ENCODE data around the gene TMEM106B. TPM values are rescaled to one million over a fixed set of nuclear protein-coding genes. Genes with fewer than 3 reads are reported as not detected.

The TMEM106B gene
- total RNA-seq, 2 experiments from 2014 or later = 5.6 to 9.6 TPM

GRCh38 chr7:12211711-12212485 lies 804 bp downstream of the TMEM106B start:
- H3K4me2 ChIP-seq (ENCODE audit: low read length) = peak overlapping the region; percentile 78

GRCh38 chr7:12217311-12217710 lies 6.2 kb downstream of the TMEM106B start:
- H3K9me2 ChIP-seq (ENCODE audit: insufficient read depth, low read length) = no peaks in the 10 kb centered on the region
- POLR2A ChIA-PET = interaction anchor here (0.7 kb wide), 1 partner anchor 241 kb away, joined by 3 read pairs; no protein-coding TSS in a partner anchor
- H3K27ac ChIP-seq (ENCODE audit: low read depth, low read length, poor library complexity, severe bottlenecking) = no peak overlapping the region
- CTCF ChIA-PET (ENCODE audit: unreplicated experiment) = no interaction called here
- H3K4me1 ChIP-seq (ENCODE audit: insufficient read depth, low read length, poor library complexity, severe bottlenecking) = no peaks in the 10 kb centered on the region
- no peak for TF ChIP-seq CTCF (conservative IDR thresholded peaks at IDR 0.05; ENCODE audit: low read length)
- TF ChIP-seq EZH2phosphoT487 (IDR thresholded peaks at IDR 0.05; ENCODE audit: borderline replicate concordance, low read depth, low read length) = no peak
- no peaks in the 10 kb centered on the region for H3K36me3 ChIP-seq (ENCODE audit: insufficient read depth, low read length)
- intact Hi-C loops (cut with micrococcal nuclease; ENCODE audit: unreplicated experiment) = no loop called here
- peaks cover 5% of the 10 kb centered on the region; the same call in 1 of the 2 replicates for H3K79me2 ChIP-seq (ENCODE audit: insufficient read depth, low read depth, low read length)
- H3K4me3 ChIP-seq (ENCODE audit: low read depth, low read length, poor library complexity, severe bottlenecking) = no peak overlapping the region
- H3K4me2 ChIP-seq (ENCODE audit: low read length) = no peak overlapping the region
- no peak for DNase-seq (ENCODE audit: low spot score)
- H3K9me3 ChIP-seq (ENCODE audit: low read length) = no peaks in the 10 kb centered on the region
- H4K20me1 ChIP-seq (ENCODE audit: insufficient read depth, low read length) = no peaks in the 10 kb centered on the region
- H2AFZ ChIP-seq (ENCODE audit: low read length) = no peak overlapping the region
- no TSS peak for BruUV-seq (replicated peaks)

More at GRCh38 chr7:12211711-12212485, 804 bp downstream of the TMEM106B start:
- Histone ChIP-seq H3K36me3 (ENCODE audit: insufficient read depth, low read length) (no peaks in the 10 kb centered on the region), H3K4me3 (ENCODE audit: low read depth, low read length, poor library complexity, severe bottlenecking) (peak overlapping the region; percentile 65), H3K4me1 (ENCODE audit: insufficient read depth, low read length, poor library complexity, severe bottlenecking) (no peaks in the 10 kb centered on the region), H3K9me2 (ENCODE audit: insufficient read depth, low read length) (no peaks in the 10 kb centered on the region), H3K27ac (ENCODE audit: low read depth, low read length, poor library complexity, severe bottlenecking) (peak overlapping the region; percentile 11), H3K79me2 (ENCODE audit: insufficient read depth, low read depth, low read length) (peaks cover 12% of the 10 kb centered on the region; the same call in 1 of the 2 replicates), H2AFZ (ENCODE audit: low read length) (peak overlapping the region; percentile 93; the same call in 1 of the 2 replicates), H4K20me1 (ENCODE audit: insufficient read depth, low read length) (no peaks in the 10 kb centered on the region), H3K9me3 (ENCODE audit: low read length) (no peaks in the 10 kb centered on the region)
- intact Hi-C loops (cut with micrococcal nuclease; ENCODE audit: unreplicated experiment) = no loop called here
- TSS peak; percentile 73 for BruUV-seq (replicated peaks)
- DNase-seq (ENCODE audit: low spot score) = no peak
- POLR2A ChIA-PET = interaction anchor here (0.6 to 0.8 kb wide), 3 partner anchors 12 to 157 kb away, joined by 3 to 4 read pairs (median 4); no protein-coding TSS in a partner anchor
- CTCF ChIA-PET (ENCODE audit: unreplicated experiment) = interaction anchor here (0.7 kb wide), 1 partner anchor 917 kb away, joined by 3 read pairs; no protein-coding TSS in a partner anchor
- TF ChIP-seq EZH2phosphoT487 (IDR thresholded peaks at IDR 0.05; ENCODE audit: borderline replicate concordance, low read depth, low read length) (no peak), CTCF (conservative IDR thresholded peaks at IDR 0.05; ENCODE audit: low read length) (no peak)

Measured in OCI-LY7 (cell line).